Glomerular visceral epithelial cell (primary cell): ENCODE data around the gene KCTD17.

ENCODE experiments used
- DNase-seq: peaks from one replicate; pipeline ENCODE4 v3.0.0-alpha.2; 2016; ENCODE audit errors: extremely low spot score

Gene KCTD17, protein sequence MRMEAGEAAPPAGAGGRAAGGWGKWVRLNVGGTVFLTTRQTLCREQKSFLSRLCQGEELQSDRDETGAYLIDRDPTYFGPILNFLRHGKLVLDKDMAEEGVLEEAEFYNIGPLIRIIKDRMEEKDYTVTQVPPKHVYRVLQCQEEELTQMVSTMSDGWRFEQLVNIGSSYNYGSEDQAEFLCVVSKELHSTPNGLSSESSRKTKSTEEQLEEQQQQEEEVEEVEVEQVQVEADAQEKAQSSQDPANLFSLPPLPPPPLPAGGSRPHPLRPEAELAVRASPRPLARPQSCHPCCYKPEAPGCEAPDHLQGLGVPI

DNA sequence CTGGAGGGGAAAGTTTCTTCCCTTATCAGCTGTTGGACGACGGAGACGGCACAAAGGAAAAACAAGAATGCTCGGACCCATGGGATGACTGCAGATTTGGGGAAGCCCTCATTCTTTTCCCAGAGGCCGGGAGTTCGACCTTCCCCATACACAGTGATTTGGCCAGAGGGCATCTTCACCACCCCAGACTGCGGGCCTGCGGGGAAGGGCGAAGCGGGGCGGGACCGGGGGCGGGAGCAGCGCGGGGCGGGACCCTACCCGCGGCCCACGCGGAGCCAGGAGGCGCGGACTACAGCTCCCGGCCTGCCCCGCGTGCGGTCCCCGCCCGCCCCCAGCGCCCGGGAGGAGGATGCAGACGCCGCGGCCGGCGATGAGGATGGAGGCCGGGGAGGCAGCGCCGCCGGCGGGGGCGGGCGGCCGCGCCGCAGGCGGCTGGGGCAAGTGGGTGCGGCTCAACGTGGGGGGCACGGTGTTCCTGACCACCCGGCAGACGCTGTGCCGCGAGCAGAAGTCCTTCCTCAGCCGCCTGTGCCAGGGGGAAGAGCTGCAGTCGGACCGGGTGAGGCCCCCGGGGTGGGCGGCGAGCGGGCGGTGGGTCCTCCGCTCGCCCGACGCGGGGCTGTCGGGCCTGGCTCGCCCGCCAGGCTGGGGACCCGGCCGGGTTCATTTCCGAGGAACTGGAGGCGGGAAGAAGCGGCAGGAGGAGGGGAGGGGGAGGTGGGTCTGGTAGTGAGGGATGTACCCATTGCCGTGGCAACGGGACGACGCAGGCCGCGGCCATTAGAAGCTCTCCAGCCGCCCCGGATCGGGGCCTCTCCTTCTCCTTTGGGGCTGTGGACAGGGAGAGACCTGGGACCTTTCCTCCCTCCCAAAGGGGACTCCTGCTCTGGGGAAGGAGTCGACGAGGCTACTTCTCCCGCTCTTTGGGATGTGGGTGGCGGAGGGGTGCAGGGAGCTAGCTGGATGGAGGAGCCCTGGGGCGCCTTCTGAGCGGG, at the start of gene KCTD17:
TSS of gene KCTD17 (plus strand) at position 352 of the 995 bp plus-strand sequence. CDS start at position 371, 19 bp downstream.
- peak; percentile 67 for DNase-seq

DNA sequence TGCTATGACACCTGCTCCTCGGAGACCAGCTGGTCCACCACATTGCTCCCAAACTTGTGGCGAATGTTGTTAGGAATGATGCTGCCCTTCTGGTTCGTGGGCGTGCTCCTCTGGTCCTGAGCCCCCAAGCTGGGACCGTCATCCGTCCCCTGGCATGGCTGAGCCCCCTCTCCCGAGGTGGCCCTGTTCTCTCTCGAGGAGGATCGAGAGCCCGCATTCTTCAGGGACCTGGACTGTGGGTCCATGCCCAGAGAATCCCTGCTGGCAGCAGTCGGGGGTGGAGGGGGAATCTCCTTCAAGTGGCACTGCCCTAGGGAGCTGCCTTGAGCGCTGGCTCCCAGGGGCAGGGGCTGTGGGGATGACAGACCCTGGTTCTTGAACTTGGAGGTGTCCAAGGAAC, 49.7 kb upstream of the KCTD17 start:
- no peak for DNase-seq

DNA sequence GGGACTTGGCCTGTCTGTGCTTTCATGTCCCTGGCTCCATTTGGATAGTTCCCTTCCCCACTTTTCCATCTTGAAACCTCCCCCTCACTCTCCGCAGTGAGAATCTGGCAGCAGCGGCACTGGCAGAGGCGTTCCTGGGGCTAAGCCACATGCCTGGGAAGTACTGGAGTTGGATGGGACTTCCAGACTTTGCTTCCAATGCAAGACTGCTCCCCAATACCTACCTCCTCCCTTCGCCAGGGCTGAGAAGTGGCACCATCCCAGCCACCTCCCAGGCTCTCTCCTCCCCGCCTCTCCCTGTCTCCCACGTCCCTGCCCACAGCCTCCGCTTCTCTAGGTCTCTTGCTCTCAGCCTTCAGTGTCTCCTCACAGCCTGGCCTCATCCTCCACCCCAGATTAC, 48.9 kb upstream of the KCTD17 start:
- no peak for DNase-seq

DNA sequence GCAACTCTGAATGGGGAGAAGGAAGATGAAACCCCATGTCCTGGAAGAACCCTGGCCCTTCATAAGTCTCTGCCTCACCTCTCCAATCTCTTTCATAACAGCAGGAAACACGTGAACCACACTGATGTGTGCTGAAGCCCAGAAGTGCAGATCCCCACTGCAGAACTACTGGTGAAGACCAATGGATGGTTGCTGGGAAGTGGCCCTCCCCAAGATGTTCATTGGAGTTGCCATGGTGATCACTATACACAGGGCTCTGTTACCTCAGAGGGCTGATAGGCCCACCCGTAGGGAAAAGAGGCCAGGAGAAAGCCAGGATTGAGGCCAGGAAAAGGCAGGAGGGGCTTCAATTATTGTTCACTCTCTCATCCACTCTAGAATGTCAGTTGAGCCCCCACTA, 43.9 kb upstream of the KCTD17 start:
- no peak for DNase-seq

DNA sequence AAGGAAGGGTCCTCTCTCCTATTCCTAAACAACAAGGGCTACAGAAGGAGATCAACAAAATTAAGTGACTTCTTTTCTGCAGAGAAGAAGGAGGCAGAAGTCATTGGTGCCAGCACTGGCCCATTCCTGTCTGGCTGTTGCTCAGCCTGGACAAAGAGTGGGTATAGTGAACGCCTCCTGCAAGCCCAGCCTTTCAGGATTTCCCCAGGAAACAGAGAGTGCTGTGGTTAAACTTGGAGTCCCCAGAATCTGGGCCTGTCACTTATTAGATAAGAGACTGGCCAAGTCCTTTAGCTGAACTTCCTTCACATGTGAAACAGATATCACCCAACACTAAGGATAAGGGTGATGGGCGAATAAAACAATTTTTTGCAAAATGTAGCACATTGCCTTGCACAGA, 43.2 kb upstream of the KCTD17 start:
- no peak for DNase-seq

DNA sequence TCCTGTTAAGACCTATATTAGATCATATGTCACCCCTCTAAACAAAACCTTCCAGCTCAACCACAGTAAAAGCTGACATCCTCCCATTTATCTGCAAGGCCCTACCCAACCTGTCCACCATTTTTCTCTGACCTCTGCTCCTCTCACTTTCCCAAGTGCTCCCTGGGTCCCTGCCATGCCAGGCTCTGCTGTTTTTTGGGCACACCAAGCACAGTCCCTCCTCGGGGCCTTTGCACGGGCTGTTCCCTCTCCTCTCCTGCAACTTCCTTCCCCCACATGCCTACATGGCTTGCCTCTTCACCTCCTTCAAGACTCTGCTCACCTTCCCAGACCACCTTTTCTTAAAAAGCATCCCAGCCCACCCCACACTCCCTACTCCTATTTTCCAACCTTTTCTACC, 42.1 kb upstream of the KCTD17 start:
- no peak for DNase-seq

DNA sequence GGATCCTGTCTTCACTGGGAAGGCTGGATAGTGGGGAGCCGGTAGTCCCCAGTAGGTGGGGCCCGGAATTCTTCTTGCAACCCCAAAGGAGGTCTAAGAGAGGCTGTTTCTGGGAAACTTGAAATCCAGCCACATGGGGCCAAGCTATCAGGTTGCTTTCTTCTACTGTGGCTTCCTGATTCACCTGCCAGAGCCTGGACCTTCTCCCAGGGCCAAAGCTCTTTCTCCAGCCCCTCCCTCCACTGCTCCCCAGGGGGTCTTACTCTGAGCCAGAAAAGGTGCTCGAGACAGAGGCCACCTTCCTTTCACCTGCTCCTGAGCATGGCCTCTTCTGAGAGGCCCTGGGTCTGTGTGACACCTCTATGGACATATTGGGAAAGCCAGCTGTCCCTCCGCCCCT, 41.4 kb upstream of the KCTD17 start:
- no peak for DNase-seq

DNA sequence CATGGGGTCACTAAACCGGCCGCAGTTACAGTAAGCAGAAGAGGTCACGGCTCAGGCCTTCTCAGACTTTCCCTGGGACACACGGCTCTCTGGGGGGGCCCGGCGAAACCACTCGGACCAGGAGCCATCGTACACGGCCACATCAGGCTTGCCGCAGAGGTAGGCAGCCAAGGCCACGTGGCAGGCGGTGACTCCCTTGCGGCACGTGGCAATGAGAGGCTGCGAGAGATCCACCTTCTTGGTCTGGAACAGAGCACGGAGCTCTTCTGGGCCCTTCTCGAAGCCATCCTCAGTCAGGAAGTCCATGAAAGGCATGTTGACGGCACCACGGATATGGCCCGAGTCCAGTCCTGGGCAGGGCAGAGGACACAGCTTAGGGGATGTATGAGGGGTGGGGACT, 40.6 kb upstream of the KCTD17 start:
- no peak for DNase-seq

DNA sequence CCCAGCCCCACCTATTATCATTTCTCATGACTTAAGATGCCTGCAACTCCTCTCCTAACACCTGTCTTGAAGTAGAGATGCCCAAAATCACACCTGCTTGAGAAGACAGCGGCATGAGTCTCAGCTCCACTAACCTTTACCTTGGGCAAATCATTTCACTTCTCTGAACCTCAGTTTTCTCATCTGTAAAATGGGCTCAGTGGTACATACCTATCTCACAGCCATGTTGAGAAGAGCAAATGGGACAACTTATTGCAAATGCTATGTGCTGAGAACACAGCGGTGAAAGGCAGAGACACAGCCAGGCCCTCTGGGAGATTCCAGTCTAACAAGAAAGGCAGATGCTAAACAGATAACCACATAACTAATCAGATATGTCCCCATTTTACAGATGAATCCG, 40.1 kb upstream of the KCTD17 start:
- DNase-seq: no peak

DNA sequence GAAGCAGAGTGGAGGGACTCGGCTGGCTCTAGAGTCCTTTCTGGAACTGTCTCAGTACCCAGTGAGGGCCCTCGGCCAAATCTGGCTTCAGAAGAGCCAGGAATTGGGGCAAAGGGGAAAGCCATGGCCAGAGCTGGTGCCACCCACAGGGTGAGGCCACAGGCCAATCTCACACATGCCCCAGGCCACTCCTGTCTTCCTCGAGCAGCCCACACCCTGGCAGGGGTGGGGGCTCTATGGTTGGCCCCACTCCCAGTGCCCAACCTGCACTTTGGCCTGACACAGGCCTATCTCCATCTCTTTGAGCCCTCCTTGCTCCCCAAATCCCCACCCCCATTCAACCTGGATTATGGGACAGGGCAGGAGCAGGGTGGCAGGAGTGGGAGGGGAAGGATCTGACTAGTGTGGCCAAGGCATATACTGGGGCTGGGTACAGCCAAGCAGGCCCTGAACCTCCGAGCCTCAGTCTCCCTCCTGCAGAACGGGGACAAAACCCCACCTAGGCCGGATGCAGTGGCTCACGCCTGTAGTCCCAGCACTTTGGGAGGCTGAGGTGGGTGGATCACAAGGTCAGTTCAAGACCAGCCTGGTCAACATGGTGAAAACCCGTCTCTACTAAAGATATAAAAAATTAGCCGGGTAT, 39.2 kb upstream of the KCTD17 start:
- no peak for DNase-seq

DNA sequence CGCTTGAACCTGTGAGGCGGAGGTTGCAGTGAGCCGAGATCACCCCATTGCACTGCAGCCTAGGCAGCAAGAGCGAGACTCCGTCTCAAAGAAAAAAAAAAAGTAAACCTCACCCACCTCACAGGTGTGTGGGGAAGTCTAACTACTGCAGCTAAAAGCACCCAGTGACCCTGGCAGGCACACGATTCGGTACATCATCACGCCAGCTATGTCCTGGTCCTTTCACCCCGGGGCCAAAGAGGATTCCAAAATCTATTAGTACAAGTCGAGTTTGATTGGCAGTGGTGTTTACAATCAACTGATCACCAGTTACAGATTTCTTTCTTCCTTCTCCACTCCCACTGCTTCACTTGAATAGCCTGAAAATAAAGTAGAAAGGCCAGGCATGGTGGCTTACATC, 38.6 kb upstream of the KCTD17 start:
- no peak for DNase-seq

DNA sequence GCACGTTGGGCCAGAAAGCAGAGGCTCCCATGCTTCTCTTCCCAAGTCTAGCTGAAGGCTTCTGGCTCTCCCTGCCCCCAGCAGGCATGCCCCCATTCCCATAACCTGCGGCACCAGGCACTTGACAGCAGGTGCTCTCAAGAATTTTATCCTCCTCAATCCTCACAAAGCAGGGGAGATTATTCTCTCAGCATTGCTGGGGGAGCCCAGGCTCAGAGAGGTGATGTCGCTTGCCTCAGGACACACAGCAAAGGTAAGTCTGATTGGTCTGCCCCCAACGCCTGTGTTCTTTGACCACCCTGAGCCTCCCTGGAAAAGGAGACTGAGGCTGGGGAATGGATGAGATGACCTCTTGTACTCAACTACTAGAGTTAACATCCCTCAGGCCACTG, 37.1 kb upstream of the KCTD17 start:
- DNase-seq: no peak

DNA sequence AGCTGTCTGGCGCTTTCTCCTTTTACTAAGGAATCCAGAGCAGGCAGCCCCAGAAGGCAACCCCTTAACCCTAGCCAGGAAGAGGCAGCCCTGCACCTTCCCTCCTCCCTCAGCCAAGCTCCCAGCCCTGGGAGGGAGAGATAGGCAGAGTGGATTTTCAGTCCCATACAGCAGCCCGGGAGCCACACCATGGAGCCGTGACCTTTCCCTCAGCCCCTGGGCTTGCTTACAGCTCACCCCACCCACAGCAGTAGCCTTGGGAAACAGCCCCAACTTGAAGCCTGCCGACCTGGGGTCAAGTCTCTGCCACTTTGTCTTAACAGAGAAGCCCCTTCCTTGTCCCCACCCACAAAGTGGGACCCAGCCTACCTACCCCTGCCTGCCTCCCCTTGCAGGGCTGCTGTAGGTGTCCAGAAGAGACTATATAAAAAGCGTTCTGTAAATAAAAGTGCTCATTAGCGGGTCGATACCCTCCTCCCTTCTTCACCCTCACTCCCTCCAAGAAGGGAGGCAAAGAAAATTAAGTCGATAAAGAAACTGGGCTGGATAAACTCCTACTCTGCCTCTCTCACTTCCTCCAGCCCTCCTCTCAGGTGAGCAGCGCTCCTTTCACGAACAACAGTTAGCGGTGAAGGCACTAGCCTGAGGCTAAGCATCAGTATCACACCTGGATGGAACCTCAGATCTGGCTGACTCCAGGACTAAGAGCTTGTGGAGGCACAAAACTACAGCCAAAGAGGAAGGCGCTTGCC, 36.5 kb upstream of the KCTD17 start:
- no peak for DNase-seq

DNA sequence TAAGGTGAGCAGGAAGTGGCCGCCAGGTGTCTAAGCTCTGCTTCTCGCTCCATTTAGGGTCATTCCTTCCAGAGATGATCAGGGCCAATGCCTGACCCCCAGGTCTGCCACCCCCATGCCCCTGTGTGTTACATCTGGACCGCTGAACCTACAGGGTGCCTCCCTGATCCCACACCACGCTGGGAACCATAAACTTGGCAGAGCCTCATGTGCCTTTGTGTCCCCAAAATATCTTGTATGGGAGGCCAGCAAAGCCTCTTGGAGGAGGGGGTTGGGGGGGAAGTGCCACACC, 36.0 kb upstream of the KCTD17 start:
- DNase-seq: no peak

DNA sequence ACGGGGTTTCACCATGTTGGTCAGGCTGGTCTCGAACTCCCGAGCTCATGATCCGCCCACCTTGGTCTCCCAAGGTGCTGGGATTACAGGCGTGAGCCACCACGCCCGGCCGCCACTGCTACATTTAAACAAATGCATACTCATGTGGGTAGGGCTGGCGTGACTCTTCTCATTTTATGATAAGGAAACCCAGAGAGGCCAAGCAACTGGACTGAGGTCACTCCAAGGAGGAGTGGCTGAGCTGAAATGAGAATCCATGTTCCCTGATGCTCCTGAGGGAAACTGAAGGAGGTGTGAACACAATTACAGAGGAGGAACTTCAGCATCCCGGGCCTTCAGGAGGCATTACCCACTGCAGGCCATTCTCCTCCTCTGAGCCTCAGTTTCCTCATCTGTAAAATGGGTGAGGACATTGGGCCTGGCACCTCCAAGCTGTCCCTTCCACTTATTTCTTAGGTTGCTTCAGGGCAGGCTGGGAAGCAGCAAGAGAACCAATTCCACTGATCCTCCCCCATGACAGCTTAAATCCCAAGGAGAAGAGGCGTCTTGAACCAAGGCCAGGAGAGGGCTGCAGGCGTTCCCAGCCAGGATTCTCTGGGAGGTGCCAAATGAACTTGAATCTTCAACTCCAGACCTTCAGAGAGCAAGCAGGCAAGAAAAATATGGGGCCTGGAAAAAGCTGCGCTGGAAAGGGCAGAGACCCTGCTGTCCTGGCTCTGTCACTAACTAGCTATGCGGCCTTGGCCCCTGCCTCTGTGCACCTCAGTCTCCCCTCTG, 35.2 kb upstream of the KCTD17 start:
- DNase-seq: no peak

DNA sequence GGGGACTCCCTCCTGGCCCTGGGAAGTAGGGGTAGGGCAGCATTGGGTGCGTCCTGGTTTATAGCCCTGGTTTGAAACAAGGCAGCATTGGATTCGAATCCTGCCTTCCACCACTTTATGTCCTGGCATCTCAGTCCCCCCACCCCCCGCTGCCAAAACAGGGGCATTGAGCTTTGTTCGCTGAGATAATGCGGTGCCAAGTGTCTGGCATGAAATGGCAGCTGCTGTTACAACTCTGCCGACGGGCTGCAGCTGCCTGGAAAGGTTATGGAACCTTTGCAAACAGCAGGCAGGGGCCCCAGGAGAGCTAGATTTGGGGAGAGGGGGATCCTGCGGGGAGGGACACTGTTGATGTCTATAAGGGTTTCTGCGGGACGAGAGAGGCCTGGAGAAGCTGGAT, 34.2 kb upstream of the KCTD17 start:
- DNase-seq: no peak

DNA sequence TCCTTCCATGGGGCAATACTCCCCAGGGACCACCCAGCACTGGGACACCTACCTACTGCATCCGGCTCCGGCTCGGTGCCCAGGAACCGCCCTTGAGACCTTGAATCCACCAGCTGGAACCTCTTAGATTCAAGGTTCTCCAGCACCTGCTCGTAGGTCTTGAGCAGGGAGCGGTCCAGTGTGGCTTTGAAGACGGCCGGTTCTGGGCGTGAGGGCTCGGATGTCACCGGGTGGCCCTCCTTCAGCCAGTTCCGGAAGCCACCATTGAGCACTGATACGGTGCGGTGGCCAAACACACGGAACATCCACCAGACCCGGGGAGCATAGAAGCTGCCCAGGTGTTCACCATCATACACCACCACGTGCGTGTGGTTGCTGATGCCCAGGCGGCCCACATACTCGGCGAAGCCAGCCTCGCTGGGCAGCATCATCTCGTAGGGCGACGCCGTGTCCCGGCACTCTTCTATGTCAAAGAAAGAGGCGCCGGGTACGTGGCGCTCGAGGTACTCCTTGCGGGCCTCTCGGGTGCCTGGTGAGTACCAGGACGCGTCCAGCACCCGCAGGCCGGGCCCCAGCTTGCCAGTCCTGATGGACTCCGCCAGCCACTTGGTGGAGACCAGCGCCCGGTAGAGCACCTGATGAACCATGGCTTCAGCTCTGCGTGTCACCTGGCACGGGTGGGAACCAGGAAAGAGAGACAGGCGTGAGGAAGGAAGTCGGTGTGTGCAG, 33.3 kb upstream of the KCTD17 start:
- no peak for DNase-seq

DNA sequence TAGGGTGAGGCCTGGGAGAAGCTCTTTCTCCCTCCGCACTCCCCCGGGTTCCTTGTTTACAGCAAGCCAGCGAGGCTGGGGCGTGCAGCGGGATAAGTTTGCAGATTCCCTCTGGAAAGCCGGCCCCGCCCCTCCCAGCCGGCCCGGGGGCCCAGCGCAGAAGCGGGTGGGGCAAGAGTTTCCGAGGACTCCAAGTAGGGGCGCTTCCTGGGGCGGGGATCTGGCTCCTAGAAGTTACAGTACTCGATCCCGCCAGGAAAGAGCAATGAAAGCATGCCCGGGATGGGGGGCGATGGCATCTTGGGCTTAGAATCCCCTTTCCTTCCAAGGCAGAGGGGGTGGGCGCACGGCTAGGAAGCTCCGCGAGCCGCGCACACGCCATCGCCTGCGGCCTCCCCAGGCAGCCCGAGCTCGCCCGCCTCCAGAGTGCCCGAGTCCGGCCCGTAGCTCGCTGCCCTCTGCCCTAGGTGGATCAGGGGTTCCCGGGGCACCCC, 32.7 kb upstream of the KCTD17 start:
- DNase-seq: peak; percentile 50

DNA sequence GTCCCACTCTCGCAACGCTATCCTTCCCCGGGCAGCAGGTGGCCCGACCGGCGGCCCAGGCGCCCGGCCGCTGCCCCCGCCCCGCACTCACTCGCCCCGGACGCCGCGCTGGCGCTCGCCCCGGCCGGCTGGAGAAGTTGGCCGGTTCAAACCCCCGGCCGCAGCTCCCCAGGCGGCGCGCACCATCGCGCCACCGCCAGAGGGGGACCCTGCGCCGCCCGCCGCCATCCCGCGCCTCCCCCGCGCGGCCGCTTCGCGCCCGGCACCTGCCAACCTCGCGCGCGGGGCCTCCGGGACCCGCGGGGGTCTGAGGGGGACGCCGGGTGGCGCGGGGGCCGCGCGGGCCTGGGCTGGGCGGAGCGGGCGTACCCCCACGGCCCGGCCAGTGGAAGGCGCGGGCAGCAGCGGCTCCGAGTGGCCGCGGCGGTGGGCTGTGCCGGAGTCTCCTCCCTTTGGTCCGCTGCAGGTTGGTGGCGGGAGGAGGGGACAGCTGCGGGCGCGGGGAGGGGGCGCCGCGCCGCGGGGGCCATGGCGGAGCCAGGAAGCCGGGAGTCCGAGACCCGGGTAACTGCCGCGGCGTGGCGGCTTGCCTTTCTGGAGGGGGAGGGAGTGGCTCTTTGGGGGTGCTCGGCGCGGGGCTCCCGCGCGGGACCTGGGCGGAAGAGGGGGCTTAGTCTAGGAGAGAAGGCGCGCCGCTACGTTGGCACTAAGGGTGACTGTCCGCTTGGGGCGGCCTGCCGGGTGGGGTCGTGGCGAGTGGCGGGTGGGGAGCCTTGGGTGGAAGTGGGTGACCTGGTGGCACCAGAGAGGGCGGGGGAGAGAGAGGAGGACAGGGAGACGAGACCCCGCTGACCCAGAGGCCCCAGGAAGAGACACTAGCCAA, 32.0 kb upstream of the KCTD17 start, which contains the start of the genes MPST and TST:
TSS of gene MPST (plus strand) at position 434 of the 883 bp plus-strand sequence. CDS start at position 529, 95 bp downstream.
TSS of gene TST (minus strand) at position 139 of the 883 bp plus-strand sequence. CDS start 715 bp downstream, outside the sequence.
- peak; percentile 69 for DNase-seq
